GM12878 (cell line): ENCODE results near the gene PPP1R37. TPM values are rescaled to one million over a fixed set of nuclear protein-coding genes. Genes with fewer than 3 reads are reported as not detected.

Experiments used
- ATAC-seq: fragments of 200-7000 bp; cut with Tn5 transposase; 3 replicates; pipeline ENCODE4 v1.9.1; 2020; ENCODE audit warnings: mild to moderate bottlenecking, moderate library complexity
- BruUV-seq: library from RNA; stranded (reverse); fragments of 400-500 nt; replicated peaks from 2 replicates; lab custom pipeline; 2021; lab: Mats Ljungman, UMichigan
- CTCF ChIA-PET: fragments of 300-600 bp; sonication (Branson Sonifier 250); formaldehyde crosslinking; extraction: SDS; loops from one replicate; lab custom pipeline; 2021; ENCODE audit warnings: inconsistent platforms; lab: Yijun Ruan, JAX
- POLR2A ChIA-PET: fragments of 350-600 bp; formaldehyde crosslinking; extraction: SDS; loops from one replicate; lab custom pipeline; 2021; ENCODE audit warnings: inconsistent platforms; lab: Charles Lee
- RAD21 ChIA-PET: fragments of 300-600 bp; sonication (Branson Sonifier 250); formaldehyde crosslinking; loops from one replicate; lab custom pipeline; 2023; ENCODE audit warnings: antibody characterized with exemption; ENCODE audit not compliant: unreplicated experiment; lab: Charles Lee
- SMC1A ChIA-PET: fragments of 300-600 bp; sonication (Branson Sonifier 250); formaldehyde crosslinking; loops from one replicate; lab custom pipeline; 2023; ENCODE audit not compliant: unreplicated experiment, uncharacterized antibody; lab: Charles Lee
- DNase-seq: peaks from one replicate; pipeline ENCODE4 v3.0.0-alpha.2; 2011; ENCODE audit warnings: low read depth, low spot score
- FAIRE-seq: peaks from 3 replicates; lab custom pipeline; 2011; peaks lifted over from hg19 to GRCh38; lab: Jason Lieb, UNC
- H2AFZ ChIP-seq: 2 replicates; pipeline ENCODE4 v1.6.0; 2011; ENCODE audit warnings: low read depth, low read length, control low read depth; ENCODE audit not compliant: control insufficient read depth
- H3K27ac ChIP-seq: 2 replicates; pipeline ENCODE4 v1.5.1; 2011; ENCODE audit warnings: control low read depth; ENCODE audit not compliant: control insufficient read depth, insufficient read depth
- H3K27me3 ChIP-seq, 2 experiments: replicated peaks in 1 of 2; 2 replicates each; pipeline versions ENCODE4 v1.6.0 to v1.6.1; 2011; ENCODE audit warnings: low read length in 1 of 2; ENCODE audit not compliant: control insufficient read depth in 2 of 2, insufficient read depth in 2 of 2
- H3K36me3 ChIP-seq, 2 experiments: 2 replicates each; pipeline ENCODE4 v1.5.1; 2011; ENCODE audit warnings: low read length in 1 of 2; ENCODE audit not compliant: control insufficient read depth in 2 of 2, insufficient read depth in 2 of 2
- H3K4me1 ChIP-seq: 2 replicates; pipeline ENCODE4 v1.6.1; 2011; ENCODE audit warnings: mild to moderate bottlenecking, low read length, moderate library complexity, mixed read lengths; ENCODE audit not compliant: control insufficient read depth, insufficient read depth
- H3K4me2 ChIP-seq: 2 replicates; pipeline ENCODE4 v1.6.0; 2011; ENCODE audit warnings: control low read depth; ENCODE audit not compliant: control insufficient read depth, insufficient read depth
- H3K4me3 ChIP-seq: fragments of 200-600 bp; sonication (generic); 2 replicates; pipeline ENCODE4 v1.5.1; 2016
- H3K79me2 ChIP-seq: 2 replicates; pipeline ENCODE4 v1.6.0; 2011; ENCODE audit warnings: low read length; ENCODE audit not compliant: control insufficient read depth, insufficient read depth
- H3K9ac ChIP-seq: 2 replicates; pipeline ENCODE4 v1.8.0; 2011; ENCODE audit warnings: low read length, control low read depth, mixed read lengths; ENCODE audit not compliant: control insufficient read depth, insufficient read depth
- H3K9me3 ChIP-seq: replicated peaks from 3 replicates; pipeline ENCODE4 v1.5.1; 2011; ENCODE audit warnings: mild to moderate bottlenecking, low read length; ENCODE audit not compliant: control insufficient read depth, insufficient read depth
- H4K20me1 ChIP-seq: 2 replicates; pipeline ENCODE4 v1.6.0; 2011; ENCODE audit not compliant: control insufficient read depth, insufficient read depth
- ATF2 ChIP-seq: IDR thresholded peaks from 2 replicates; pipeline ENCODE4 v1.6.1; 2012; ENCODE audit warnings: low read length, inconsistent platforms
- E4F1 ChIP-seq: fragments of 450-650 bp; IDR thresholded peaks from 2 replicates; pipeline ENCODE4 v1.6.1; 2018; ENCODE audit warnings: borderline replicate concordance, mild to moderate bottlenecking; ENCODE audit not compliant: partially characterized antibody
- ESRRA ChIP-seq: IDR thresholded peaks from 2 replicates; pipeline ENCODE4 v1.6.1; 2012; ENCODE audit warnings: mild to moderate bottlenecking, low read length, improper control_type of control experiment
- GABPA ChIP-seq: IDR thresholded peaks from 2 replicates; pipeline ENCODE4 v1.6.1; 2014; ENCODE audit warnings: antibody characterized with exemption, low read depth, mild to moderate bottlenecking, inconsistent platforms
- KDM1A ChIP-seq: fragments of 200-600 bp; sonication (generic); IDR thresholded peaks from 2 replicates; pipeline ENCODE4 v1.6.1; 2016; ENCODE audit warnings: borderline replicate concordance
- NFXL1 ChIP-seq: fragments of 450-650 bp; IDR thresholded peaks from 2 replicates; pipeline ENCODE4 v1.6.1; 2017; ENCODE audit warnings: antibody characterized with exemption, mild to moderate bottlenecking, borderline replicate concordance
- PAX5 ChIP-seq: IDR thresholded peaks from 2 replicates; pipeline ENCODE4 v1.6.1; 2011; ENCODE audit warnings: low read depth, low read length, borderline replicate concordance
- POU2F2 ChIP-seq: IDR thresholded peaks from 3 replicates; pipeline ENCODE4 v1.6.1; 2011; ENCODE audit warnings: low read depth, mild to moderate bottlenecking, low read length, borderline replicate concordance
- RBBP5 ChIP-seq: fragments of 200-600 bp; sonication (generic); conservative IDR thresholded peaks from 2 replicates; pipeline ENCODE4 v1.6.1; 2016
- SRF ChIP-seq, 2 experiments: IDR thresholded peaks; 2 replicates each; pipeline ENCODE4 v1.6.1; 2011; ENCODE audit warnings: low read depth in 2 of 2, low read length in 2 of 2, mild to moderate bottlenecking in 1 of 2, moderate library complexity in 1 of 2
- STAT1 ChIP-seq: fragments of 450-650 bp; conservative IDR thresholded peaks from 2 replicates; pipeline ENCODE4 v1.6.1; 2014; ENCODE audit warnings: antibody characterized with exemption, mild to moderate bottlenecking
- ZNF274 ChIP-seq: IDR thresholded peaks from one replicate; pipeline ENCODE4 v1.8.0; 2011; ENCODE audit not compliant: insufficient read length, insufficient read depth
- WGBS: methylation state at CpG from one replicate; pipeline ENCODE4 v1.1.6; 2016; ENCODE audit warnings: low lambda C conversion rate; ENCODE audit not compliant: insufficient replicate concordance, insufficient coverage; ENCODE audit errors: missing lambda C conversion rate; 5-methylcytosine and 5-hydroxymethylcytosine counted together
- in situ Hi-C: fragments of 300-500 bp; cut with MboI; formaldehyde crosslinking; loops from 9 replicates; pipeline ENCODE4 v1.14.3; 2018; ENCODE audit warnings: mixed read lengths
- intact Hi-C: fragments of 100-400 bp; cut with micrococcal nuclease; formaldehyde crosslinking; loops from one replicate; pipeline ENCODE4 v1.14.2; 2022; ENCODE audit not compliant: unreplicated experiment
- polyA plus RNA-seq, 11 experiments: library from polyadenylated mRNA; depleted of rRNA in 4 of 11; unstranded in 6 of 11; stranded (reverse) in 5 of 11; fragments of >200 nt; fragmentation: Nextera tagmentation in 4 of 11; fragmentation: Illumina TruSeq in 1 of 11; extraction: Ambion mirVana in 4 of 11; extraction: Trizol in 1 of 11; gene quantifications; 1 replicate in 1 of 11; 2 replicates in 10 of 11; pipeline versions ENCODE4 v1.2.1 to v1.2.3, GENCODE V29; 2011 to 2016; ENCODE audit warnings: inconsistent platforms in 2 of 11, missing spikeins in 2 of 11, low read depth in 1 of 11
- total RNA-seq, 4 experiments: library from RNA; depleted of rRNA in 3 of 4; stranded (reverse); fragments of >200 nt in 3 of 4; fragmentation: Illumina TruSeq in 1 of 4; extraction: Trizol in 1 of 4; gene quantifications; 2 replicates each; pipeline versions ENCODE4 v1.2.1 to v1.2.3, GENCODE V29; 2013 to 2021

Gene PPP1R37
- total and polyA plus RNA-seq, 10 of the 15 experiments (the other 5 are each of a cell fraction or from before 2014, with no cell fraction given), result 0.09 to 21.3 (median 5.1) TPM; not detected in 1

- Histone ChIP-seq H2AFZ (no peak overlapping the region), H3K27me3 (no peaks in the 10 kb centered on the region; a peak in 1 of 4 replicates), H3K4me2 (no peak overlapping the region), H3K4me3 (no peak overlapping the region), H3K9me3 (no peaks in the 10 kb centered on the region), H3K27ac (no peak overlapping the region), H4K20me1 (no peaks in the 10 kb centered on the region), H3K4me1 (peaks cover 18% of the 10 kb centered on the region), H3K36me3 (no peaks in the 10 kb centered on the region), H3K9ac (no peak overlapping the region), H3K79me2 (no peaks in the 10 kb centered on the region)
- RAD21 ChIA-PET, result no interaction called here
- DNase-seq (no peak), FAIRE-seq (no peak), ATAC-seq (no peak)
- CTCF ChIA-PET, result no interaction called here
- no TSS peak for BruUV-seq
- intact Hi-C loops, result no loop called here
- no peak for TF ChIP-seq STAT1
- in situ Hi-C loops, result no loop called here
- SMC1A ChIA-PET, result interaction anchor here (0.9 kb wide), 1 partner anchor 16 kb away, joined by 4 read pairs; the partner anchor contains the start of genes BLOC1S3 and TRAPPC6A
- POLR2A ChIA-PET, result no interaction called here
- WGBS, result 50% methylated on average over 32 of the region's 32 CpGs
Measured at GRCh38 chr19:45161738-45162607, 69.0 kb downstream of the PPP1R37 start.

- intact Hi-C loops (no loop called here), in situ Hi-C loops (no loop called here)
- no peak for DNase-seq
- POLR2A ChIA-PET, result no interaction called here
- H3K4me3 ChIP-seq, result no peak overlapping the region
- SMC1A ChIA-PET, result interaction anchor here (0.9 kb wide), 1 partner anchor 15 kb away, joined by 4 read pairs; the partner anchor contains the start of genes BLOC1S3 and TRAPPC6A
- no peaks in the 10 kb centered on the region; a peak in 1 of 4 replicates for H3K27me3 ChIP-seq
- BruUV-seq, result no TSS peak
- RAD21 ChIA-PET, result interaction anchor here (2.8 kb wide), 1 partner anchor 16 kb away, joined by 19 read pairs; the partner anchor contains the start of genes BLOC1S3 and TRAPPC6A
- 89% methylated on average over 16 of the region's 18 CpGs for WGBS
- no peak for FAIRE-seq
- ATAC-seq, result no peak
- no peak overlapping the region for H3K9ac ChIP-seq
- no peaks in the 10 kb centered on the region for H3K9me3 ChIP-seq
- no peak overlapping the region for H2AFZ ChIP-seq
- no peaks in the 10 kb centered on the region for H3K36me3 ChIP-seq
- H3K4me2 ChIP-seq, result no peak overlapping the region
- no peaks in the 10 kb centered on the region for H4K20me1 ChIP-seq
- H3K27ac ChIP-seq, result no peak overlapping the region
- CTCF ChIA-PET, result no interaction called here
- H3K79me2 ChIP-seq, result no peaks in the 10 kb centered on the region
- H3K4me1 ChIP-seq, result peaks cover 18% of the 10 kb centered on the region
- TF ChIP-seq SRF (IDR thresholded peaks at IDR 0.05; ENCODE audit: low read depth in 2 of 2, low read length in 2 of 2), result no peak
- TF ChIP-seq KDM1A, result no peak
- TF ChIP-seq ZNF274, result no peak
- no peak for TF ChIP-seq RBBP5
- TF ChIP-seq ESRRA, result no peak
- no peak for TF ChIP-seq ATF2
- TF ChIP-seq E4F1, result no peak
- no peak for TF ChIP-seq NFXL1
- TF ChIP-seq GABPA, result no peak
- no peak for TF ChIP-seq POU2F2
- no peak for TF ChIP-seq PAX5
Measured at GRCh38 chr19:45162608-45163143, 69.7 kb downstream of the PPP1R37 start.
